ENCODE measurements around the gene ZBP1.

ZBP1 gene

GRCh38 chr20:57612916-57613315 is 7.3 kb downstream of the ZBP1 start:
- TF ChIP-seq ZNF565 (CRISPR knock-in tag; conservative IDR thresholded peaks at IDR 0.05; ENCODE audit: low read depth): no peak
- TF ChIP-seq OSR1 (CRISPR knock-in tag; IDR thresholded peaks at IDR 0.05): no peak
- TF ChIP-seq, protein P1, sequence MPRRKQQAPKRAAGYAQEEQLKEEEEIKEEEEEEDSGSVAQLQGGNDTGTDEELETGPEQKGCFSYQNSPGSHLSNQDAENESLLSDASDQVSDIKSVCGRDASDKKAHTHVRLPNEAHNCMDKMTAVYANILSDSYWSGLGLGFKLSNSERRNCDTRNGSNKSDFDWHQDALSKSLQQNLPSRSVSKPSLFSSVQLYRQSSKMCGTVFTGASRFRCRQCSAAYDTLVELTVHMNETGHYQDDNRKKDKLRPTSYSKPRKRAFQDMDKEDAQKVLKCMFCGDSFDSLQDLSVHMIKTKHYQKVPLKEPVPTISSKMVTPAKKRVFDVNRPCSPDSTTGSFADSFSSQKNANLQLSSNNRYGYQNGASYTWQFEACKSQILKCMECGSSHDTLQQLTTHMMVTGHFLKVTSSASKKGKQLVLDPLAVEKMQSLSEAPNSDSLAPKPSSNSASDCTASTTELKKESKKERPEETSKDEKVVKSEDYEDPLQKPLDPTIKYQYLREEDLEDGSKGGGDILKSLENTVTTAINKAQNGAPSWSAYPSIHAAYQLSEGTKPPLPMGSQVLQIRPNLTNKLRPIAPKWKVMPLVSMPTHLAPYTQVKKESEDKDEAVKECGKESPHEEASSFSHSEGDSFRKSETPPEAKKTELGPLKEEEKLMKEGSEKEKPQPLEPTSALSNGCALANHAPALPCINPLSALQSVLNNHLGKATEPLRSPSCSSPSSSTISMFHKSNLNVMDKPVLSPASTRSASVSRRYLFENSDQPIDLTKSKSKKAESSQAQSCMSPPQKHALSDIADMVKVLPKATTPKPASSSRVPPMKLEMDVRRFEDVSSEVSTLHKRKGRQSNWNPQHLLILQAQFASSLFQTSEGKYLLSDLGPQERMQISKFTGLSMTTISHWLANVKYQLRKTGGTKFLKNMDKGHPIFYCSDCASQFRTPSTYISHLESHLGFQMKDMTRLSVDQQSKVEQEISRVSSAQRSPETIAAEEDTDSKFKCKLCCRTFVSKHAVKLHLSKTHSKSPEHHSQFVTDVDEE (CRISPR knock-in tag; IDR thresholded peaks at IDR 0.05): no peak
- TF ChIP-seq CSDC2 (CRISPR knock-in tag; IDR thresholded peaks at IDR 0.05): no peak
- TF ChIP-seq ARNTL (CRISPR knock-in tag; IDR thresholded peaks at IDR 0.05; ENCODE audit: borderline replicate concordance, low read depth): no peak
- TF ChIP-seq ISL1 (CRISPR knock-in tag; IDR thresholded peaks at IDR 0.05): no peak
- no peak for TF ChIP-seq ZFP3 (CRISPR knock-in tag; IDR thresholded peaks at IDR 0.05)
- no peak for TF ChIP-seq PATZ1 (CRISPR knock-in tag; IDR thresholded peaks at IDR 0.05; ENCODE audit: borderline replicate concordance)
- TF ChIP-seq ZNF70 (CRISPR knock-in tag; IDR thresholded peaks at IDR 0.05): no peak
- TF ChIP-seq POU6F1 (CRISPR knock-in tag; IDR thresholded peaks at IDR 0.05; ENCODE audit: borderline replicate concordance, low read depth): no peak
- TF ChIP-seq RARB (CRISPR knock-in tag; IDR thresholded peaks at IDR 0.05): no peak
- TF ChIP-seq, protein P2, sequence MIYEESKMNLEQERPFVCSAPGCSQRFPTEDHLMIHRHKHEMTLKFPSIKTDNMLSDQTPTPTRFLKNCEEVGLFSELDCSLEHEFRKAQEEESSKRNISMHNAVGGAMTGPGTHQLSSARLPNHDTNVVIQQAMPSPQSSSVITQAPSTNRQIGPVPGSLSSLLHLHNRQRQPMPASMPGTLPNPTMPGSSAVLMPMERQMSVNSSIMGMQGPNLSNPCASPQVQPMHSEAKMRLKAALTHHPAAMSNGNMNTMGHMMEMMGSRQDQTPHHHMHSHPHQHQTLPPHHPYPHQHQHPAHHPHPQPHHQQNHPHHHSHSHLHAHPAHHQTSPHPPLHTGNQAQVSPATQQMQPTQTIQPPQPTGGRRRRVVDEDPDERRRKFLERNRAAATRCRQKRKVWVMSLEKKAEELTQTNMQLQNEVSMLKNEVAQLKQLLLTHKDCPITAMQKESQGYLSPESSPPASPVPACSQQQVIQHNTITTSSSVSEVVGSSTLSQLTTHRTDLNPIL (CRISPR knock-in tag; IDR thresholded peaks at IDR 0.05; ENCODE audit: low read depth): no peak
- no peak for TF ChIP-seq SNAI2 (CRISPR knock-in tag; IDR thresholded peaks at IDR 0.05)
- TF ChIP-seq ZNF8 (CRISPR knock-in tag; IDR thresholded peaks at IDR 0.05): no peak
- no peak for TF ChIP-seq PPARA (CRISPR knock-in tag; IDR thresholded peaks at IDR 0.05; ENCODE audit: borderline replicate concordance)
- no peak for TF ChIP-seq TCF4 (CRISPR knock-in tag; IDR thresholded peaks at IDR 0.05; ENCODE audit: borderline replicate concordance)
- no peak for TF ChIP-seq GLIS3 (CRISPR knock-in tag; IDR thresholded peaks at IDR 0.05)
- TF ChIP-seq ESRRG (CRISPR knock-in tag; IDR thresholded peaks at IDR 0.05): no peak
- TF ChIP-seq ZC3H10 (CRISPR knock-in tag; IDR thresholded peaks at IDR 0.05): no peak
- TF ChIP-seq, protein P3, sequence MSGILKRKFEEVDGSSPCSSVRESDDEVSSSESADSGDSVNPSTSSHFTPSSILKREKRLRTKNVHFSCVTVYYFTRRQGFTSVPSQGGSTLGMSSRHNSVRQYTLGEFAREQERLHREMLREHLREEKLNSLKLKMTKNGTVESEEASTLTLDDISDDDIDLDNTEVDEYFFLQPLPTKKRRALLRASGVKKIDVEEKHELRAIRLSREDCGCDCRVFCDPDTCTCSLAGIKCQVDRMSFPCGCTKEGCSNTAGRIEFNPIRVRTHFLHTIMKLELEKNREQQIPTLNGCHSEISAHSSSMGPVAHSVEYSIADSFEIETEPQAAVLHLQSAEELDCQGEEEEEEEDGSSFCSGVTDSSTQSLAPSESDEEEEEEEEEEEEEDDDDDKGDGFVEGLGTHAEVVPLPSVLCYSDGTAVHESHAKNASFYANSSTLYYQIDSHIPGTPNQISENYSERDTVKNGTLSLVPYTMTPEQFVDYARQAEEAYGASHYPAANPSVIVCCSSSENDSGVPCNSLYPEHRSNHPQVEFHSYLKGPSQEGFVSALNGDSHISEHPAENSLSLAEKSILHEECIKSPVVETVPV (CRISPR knock-in tag; IDR thresholded peaks at IDR 0.05): no peak
- ATAC-seq: no peak

GRCh38 chr20:57612436-57612835 is 7.8 kb downstream of the ZBP1 start:
- no peak for ATAC-seq

DNA sequence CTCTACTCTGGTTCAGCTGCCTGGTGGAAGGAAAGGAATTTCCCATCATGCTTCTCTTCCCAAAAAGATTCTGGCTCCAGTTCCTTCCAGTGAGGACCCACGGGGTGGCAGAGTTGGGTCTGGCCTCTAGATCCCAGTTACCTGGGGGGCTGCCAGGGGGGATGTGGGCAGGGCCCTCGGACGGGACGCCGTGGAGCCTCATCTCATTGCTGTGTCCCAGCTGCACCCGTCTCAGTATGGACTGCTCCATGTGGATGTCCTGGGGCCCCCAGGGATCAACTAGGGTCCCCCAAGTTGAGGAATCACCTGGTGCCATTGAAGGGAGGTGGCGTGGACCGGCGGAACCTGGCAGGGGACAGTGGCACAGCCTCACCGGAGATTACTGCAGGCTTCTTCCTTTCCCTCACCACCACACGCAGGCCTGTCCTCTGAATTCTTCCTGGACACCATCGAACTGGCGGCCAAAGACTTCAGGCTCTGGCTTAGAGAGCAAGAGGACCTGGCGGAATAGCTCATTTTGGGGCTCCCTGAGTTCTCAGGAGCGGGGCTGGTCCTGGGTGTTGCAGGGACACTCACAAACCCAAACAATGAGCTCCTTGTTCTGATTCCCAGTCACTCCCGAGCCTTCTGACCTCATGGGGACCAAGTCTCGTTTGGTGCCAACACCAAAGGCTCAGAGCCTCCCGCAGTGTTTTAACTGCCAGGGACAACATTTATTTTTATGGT is 8.5 kb downstream of the ZBP1 start:
- no peak for ATAC-seq

More at GRCh38 chr20:57612436-57612835, 7.8 kb downstream of the ZBP1 start:
- TF ChIP-seq ZNF565 (CRISPR knock-in tag; conservative IDR thresholded peaks at IDR 0.05; ENCODE audit: low read depth) (no peak), ZNF8 (CRISPR knock-in tag; IDR thresholded peaks at IDR 0.05) (no peak), ZC3H10 (CRISPR knock-in tag; IDR thresholded peaks at IDR 0.05) (no peak)

More for the DNA sequence above, 8.5 kb downstream of the ZBP1 start:
- no peak for TF ChIP-seq GLIS3 (CRISPR knock-in tag; IDR thresholded peaks at IDR 0.05)
- no peak for TF ChIP-seq RARB (CRISPR knock-in tag; IDR thresholded peaks at IDR 0.05)
- TF ChIP-seq ISL1 (CRISPR knock-in tag; IDR thresholded peaks at IDR 0.05): no peak
- TF ChIP-seq, protein P1 (CRISPR knock-in tag; IDR thresholded peaks at IDR 0.05): no peak
- no peak for TF ChIP-seq PPARA (CRISPR knock-in tag; IDR thresholded peaks at IDR 0.05; ENCODE audit: borderline replicate concordance)
- TF ChIP-seq ZNF8 (CRISPR knock-in tag; IDR thresholded peaks at IDR 0.05): no peak
- TF ChIP-seq ZNF565 (CRISPR knock-in tag; conservative IDR thresholded peaks at IDR 0.05; ENCODE audit: low read depth): no peak
- no peak for TF ChIP-seq ZFP30 (CRISPR knock-in tag; IDR thresholded peaks at IDR 0.05)
- TF ChIP-seq ARNTL (CRISPR knock-in tag; IDR thresholded peaks at IDR 0.05; ENCODE audit: borderline replicate concordance, low read depth): no peak
- no peak for TF ChIP-seq OSR1 (CRISPR knock-in tag; IDR thresholded peaks at IDR 0.05)
- no peak for TF ChIP-seq POU6F1 (CRISPR knock-in tag; IDR thresholded peaks at IDR 0.05; ENCODE audit: borderline replicate concordance, low read depth)
- no peak for TF ChIP-seq ZNF70 (CRISPR knock-in tag; IDR thresholded peaks at IDR 0.05)

Data from SK-N-SH treated with all-trans-retinoic acid at 6 μM for 48 hours (cell line).